ENCODE data around the gene DMAC2.

- TF ChIP-seq POLR2A (IDR thresholded peaks at IDR 0.05): no peak
- no peak for TF ChIP-seq CTCF (IDR thresholded peaks at IDR 0.05)
Observed at GRCh38 chr19:41399091-41399490, 40.6 kb downstream of the DMAC2 start.

Measured in right lobe of liver (tissue), 4 donors.